NCI-H345 treated with DMSO at 0.1 percent for 48 hours (cell line): ENCODE measurements around the gene LRP1B.
"Not testable (repeated sequence)": the region's sequence is repeated elsewhere in the genome, so short reads cannot be mapped to it uniquely, and the experiment has no call there.

Experiments
- DNase-seq: peaks from one replicate; lab custom pipeline; 2025; ENCODE audit not compliant: unreplicated experiment; lab: John Stamatoyannopoulos, UW

The LRP1B gene

DNA sequence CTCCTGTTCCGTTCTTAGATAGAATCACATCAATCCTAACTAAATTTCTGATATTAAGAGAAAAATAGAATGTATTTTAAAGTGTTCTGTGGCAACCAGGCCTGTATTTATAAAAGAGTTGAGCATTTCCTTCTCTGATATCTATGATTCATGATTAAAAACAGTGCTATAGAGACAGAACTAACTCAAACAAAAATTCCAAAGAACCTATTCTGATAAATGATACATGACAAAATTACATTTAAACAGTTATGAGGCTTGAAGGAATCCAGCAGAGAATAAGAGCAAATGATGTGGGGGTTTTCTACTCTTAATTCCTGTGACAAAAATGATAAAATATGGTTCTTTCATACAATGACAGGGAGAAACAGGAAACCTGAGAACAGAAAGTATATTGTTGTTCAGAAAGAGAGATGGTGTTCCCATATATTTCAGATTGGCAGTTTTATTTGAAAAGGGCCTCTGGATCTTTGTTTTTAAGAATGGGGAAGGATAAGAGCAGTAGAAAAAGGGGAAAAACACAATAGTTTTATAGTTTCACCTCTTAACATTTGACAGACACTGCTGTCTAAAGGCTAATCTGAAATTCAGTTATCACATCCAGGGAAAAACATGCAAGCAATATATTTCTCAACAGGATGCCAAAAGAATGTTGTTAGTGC is 944.3 kb downstream of the LRP1B start:
- no peak for DNase-seq

DNA sequence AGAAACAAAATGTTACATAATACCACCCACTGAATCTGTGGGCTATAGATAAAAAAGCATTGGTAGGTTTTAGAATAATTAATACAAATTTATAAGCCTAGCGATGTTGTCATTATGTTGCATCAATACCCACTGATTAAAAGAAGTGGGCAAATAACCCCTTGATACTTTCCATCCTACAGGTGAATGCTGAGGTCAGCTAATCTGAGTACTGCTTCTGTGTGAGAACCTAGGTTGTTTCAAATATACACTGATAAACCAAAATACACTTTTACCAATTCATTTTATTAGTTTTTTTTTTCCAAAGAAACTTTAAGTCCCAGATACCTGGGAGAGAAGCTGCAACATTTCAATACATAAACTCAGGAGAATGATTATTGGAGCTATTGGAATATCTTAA is 948.6 kb downstream of the LRP1B start:
- no peak for DNase-seq

GRCh38 chr2:141169117-141169516 is 961.7 kb downstream of the LRP1B start:
- DNase-seq = not testable (repeated sequence)

DNA sequence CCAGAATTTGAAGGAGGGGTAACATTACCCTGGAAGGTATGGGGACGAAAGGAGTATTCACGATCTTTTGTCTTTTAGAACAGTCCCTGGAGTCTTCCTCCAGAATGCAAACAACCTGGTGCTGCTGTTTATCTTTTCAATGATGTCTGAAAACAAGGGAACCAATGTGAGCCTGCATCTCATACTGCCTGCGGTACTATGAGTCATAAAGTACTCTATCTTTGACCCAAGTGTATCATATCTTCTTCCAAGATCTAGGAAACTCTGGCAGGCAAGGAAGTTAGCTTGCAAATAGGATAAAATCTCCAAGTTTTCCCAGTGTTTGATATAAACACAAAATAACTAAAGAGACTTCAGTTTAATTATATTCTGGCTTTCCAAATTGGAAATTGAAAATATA is 968.5 kb downstream of the LRP1B start:
- no peak for DNase-seq

DNA sequence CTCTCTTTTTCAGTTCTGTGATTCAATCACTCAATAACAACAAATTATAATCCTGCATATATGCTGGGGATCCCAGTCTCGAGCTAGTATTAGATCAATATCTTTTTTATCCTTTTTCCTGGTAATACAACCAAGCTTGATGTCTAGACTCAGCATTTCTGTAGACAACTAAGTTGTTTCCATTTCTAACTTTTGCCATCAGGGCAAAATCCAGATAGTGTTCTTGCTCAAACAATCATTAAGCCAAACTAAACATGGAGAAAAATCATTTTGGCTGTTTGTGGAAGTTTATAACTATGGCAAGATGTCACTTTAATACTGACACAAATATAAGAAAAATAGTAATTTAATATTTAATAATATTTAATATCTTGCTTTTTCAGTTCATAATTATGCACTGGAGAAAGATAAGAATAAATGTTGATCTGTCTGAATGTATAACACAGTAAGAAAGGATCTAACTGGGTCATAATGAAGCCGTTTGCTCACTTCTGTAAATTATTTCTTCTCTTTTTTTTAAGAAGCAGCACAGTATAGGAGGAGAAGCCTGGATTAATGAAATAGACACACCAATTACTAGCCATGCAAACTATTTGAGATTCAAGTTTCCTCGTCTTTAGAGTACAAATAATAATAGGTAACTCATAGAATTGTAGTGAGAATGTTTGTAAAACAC is 979.1 kb downstream of the LRP1B start:
- DNase-seq = no peak

DNA sequence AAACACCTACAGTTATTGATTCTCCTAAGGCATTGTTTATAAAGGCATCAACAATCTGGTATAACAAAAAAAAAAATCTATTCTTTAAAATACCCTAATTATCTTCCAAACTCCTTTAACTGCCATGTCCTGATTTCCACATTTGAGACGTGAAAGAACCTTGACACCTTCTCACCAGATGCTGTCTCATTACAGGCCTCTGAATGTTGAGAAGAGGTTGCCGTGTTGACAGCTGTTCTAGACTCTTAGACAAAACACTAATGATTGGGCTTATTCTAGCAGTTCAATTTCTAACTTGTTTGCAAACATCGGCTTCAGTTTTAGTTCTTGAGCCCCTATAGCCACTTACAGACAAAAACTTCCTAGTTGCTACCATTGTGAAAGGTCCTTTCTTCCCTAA is 988.8 kb downstream of the LRP1B start:
- DNase-seq = no peak

- no peak for DNase-seq
Observed at GRCh38 chr2:141137122-141137693, 993.6 kb downstream of the LRP1B start.

GRCh38 chr2:141133883-141134282 is 996.9 kb downstream of the LRP1B start:
- DNase-seq = no peak

DNA sequence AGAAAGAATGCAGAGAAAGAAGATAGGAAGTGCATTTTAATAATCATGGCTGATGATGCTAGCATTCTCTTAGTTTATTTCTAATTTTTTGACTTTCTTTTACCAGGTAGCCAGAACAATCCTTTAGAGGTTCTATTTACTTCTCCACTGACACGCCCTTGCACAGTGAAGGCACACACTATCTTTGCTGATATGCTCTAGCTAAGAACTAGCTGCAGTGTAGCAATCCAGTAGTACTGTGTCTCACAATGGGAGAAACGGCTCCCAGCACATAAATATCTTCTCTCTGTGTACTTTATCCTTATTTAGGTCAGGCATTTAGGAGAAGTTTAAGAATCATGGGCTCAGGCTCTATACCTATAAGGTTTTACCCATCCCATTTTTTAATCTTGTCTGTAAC is 1005.4 kb downstream of the LRP1B start:
- no peak for DNase-seq

GRCh38 chr2:141118836-141119235 is 1012.0 kb downstream of the LRP1B start:
- no peak for DNase-seq

DNA sequence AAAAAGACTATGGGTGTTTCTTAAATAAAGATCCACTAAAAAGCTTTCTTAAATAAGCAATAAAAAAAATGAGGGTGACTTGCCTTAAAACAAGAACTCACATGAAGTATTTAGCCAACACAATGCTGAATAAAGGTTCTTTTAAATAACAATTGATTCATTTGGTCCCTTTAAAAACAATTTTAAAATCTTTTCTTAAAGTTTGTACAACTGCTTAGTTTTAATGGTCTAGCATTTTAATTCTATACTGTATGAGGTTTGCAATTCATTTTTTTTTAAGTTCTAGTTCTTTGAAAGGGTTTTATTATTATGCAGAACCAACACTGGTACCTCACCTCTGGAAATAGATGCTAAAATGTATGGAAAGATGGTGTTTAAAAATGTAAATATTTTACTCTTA is 1017.5 kb downstream of the LRP1B start:
- DNase-seq = no peak

DNA sequence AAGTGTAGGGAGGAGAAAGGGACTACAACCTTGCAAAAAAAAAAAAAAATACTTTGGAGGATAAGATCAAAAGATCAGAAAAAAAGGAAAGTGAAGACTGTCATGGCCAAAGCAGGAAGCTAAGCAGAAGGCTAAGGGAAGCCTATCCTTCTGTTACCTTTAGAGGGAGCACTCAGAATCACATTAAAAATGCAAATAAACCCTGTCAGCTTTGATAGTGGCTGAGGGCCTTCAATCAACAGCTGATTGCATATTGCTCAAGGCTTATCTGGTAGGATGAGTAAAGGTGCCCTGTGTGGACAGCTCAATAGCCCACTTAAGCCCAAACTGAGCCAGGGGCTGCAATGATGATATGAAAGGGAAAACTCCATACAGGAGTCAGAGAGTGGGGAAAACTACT is 1021.2 kb downstream of the LRP1B start:
- no peak for DNase-seq

GRCh38 chr2:141105763-141106162 is 1025.1 kb downstream of the LRP1B start:
- no peak for DNase-seq

DNA sequence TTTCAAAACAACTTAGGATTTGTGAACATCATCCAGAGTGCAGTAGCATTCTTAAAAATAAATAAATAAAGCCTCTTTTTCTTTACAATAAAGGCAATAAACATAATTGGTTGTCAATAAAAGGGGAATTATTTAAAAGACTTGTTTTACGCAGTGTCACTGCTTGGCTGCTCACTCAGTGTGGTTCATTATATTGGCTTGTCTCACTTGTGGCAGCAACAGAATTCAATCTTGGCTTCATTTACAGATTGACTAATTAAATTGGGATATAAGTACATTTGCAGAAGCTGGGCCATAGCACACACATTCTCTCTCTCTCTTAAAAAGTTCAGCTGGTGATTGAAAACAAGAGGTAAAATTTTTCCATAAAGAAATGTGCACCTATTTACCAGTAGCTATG is 1027.6 kb downstream of the LRP1B start:
- no peak for DNase-seq

- DNase-seq = no peak
Observed at GRCh38 chr2:141079231-141079630, 1051.6 kb downstream of the LRP1B start.

DNA sequence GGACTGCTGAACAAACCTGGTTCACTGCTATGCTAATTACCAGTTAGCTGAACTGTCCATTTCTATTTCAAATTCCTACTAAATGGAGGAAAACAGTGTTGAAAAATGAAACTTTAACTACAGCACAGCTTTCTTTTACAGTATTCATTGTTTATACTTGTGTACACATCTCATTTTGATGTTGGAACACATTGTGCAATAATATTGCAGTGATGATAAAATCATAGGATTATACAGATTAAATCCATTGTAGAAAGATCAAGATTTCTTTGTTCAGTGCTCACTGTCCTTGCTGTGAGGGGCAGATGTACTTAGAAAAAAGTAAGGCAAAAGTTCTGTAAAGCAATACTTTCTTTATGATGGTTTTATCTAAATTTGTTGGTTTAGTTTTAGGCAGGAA is 1055.1 kb downstream of the LRP1B start:
- DNase-seq = no peak

DNA sequence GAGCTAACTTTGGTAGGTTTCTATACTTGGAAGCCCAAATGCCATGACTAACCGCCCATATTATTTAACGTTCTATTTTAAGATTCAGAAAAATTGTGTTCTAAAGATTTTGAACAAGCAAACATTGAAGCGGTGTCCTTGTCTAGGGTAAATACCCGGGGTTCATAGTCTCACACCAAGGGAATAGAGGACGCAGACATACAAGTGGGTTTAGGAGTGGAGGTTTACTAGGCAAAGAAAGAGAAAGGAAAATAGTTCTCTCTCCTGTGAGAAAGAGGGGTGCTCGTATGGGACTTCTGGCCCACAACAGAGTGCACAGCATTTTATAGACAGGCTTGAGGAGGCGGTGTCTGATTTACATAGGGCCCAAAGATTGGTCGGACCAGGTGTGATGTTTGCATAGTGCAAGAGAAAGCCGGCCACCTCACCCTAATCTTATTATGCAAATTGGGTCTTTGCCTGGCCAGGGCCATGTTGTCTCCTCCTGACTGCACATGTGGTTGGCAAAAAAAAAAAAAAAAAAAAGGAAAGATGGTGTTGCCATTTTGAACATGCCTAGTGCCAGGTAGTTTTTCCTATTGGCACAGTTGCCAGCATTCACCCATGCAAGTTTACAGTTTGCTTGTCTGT is 1062.6 kb downstream of the LRP1B start:
- DNase-seq = no peak

DNA sequence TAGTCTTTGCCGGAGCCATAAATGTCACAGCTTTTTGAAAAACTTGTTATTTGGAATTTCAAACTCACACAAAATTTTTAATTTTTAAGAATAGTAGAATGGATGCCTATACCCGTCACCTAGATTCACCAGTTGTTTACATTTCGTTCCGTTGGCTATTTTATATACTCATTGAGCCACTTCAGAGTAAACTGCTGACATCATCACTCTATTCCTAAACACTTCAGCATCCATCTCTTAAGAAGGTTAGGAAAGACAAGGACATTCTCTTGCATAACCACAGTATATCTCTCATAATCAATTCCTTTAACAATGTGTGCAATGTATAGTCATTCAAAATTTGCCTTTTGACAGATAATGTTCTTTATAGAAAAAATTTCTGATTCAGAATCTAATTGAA is 1065.8 kb downstream of the LRP1B start:
- no peak for DNase-seq

GRCh38 chr2:141063406-141063805 is 1067.4 kb downstream of the LRP1B start:
- DNase-seq = no peak

GRCh38 chr2:141062443-141062842 is 1068.4 kb downstream of the LRP1B start:
- DNase-seq = no peak

DNA sequence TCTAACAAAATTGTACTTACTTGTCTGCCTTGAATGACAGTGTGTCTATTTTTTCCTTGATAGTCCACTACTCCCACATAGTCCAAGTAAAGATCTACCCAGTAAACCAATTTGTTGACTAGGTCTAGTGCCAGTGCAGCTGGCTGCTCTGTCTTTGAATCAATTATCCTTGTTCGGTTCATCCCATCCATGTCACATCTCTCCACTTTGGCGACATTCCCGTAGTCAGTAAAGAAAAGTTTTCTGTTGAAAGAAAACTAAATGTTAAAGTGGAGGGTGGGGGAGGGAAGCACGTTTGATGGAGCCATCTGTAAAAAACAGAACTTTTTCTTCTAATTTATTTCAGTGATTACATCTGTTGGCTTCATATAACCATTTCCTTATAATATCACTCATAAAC is 1068.8 kb downstream of the LRP1B start:
- DNase-seq = no peak

GRCh38 chr2:141058556-141058955 is 1072.3 kb downstream of the LRP1B start:
- DNase-seq = no peak
